Activated CD8-positive, alpha-beta memory T cell treated with anti-CD3 and anti-CD28 coated beads for 24 hours (primary cell): ENCODE results near the gene DCPS.
"Not testable (repeated sequence)": the region's sequence is repeated elsewhere in the genome, so short reads cannot be mapped to it uniquely, and the experiment has no call there.

Experiments
- DNase-seq: peaks from one replicate; pipeline ENCODE4 v3.0.0-alpha.2; 2020

DCPS gene

DNA sequence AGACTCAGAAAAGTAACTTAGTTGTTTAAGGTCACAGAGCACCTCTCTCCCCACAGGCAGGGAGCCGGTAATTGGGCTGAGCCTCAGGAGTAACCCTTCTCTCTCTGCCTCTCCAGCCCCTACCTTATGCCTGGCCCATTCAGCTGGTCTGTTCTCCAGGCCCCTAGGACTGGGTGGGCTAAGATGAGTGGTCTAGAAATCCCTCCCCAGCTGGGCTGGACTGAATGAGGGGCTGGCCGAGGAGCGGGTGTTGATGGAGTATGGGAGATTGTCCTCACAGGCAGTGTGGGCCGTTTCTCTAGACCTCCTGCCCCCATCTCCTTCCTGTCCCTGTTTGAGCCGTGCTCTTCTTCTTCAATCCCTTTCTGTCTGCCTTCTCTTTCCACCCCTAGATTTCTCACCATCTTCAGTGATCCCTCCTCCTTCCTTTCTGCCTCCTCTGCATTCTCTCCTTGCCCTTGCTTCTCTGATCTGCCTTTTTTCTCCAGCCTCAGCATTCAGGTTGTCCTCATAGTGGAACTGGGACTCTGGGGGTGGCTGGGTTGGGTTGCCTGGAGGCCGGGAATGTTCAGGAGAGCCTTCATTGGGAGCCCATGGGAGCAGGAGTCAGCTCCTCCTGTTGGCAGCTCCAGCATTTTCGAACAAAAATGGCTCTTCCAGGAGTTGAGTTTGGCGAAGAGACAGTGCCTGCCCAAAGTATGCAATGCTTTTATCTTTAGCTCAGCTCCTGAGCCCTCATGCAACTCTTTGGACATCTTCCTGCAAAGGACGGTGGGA is 59.2 kb downstream of the DCPS start:
- no peak for DNase-seq

DNA sequence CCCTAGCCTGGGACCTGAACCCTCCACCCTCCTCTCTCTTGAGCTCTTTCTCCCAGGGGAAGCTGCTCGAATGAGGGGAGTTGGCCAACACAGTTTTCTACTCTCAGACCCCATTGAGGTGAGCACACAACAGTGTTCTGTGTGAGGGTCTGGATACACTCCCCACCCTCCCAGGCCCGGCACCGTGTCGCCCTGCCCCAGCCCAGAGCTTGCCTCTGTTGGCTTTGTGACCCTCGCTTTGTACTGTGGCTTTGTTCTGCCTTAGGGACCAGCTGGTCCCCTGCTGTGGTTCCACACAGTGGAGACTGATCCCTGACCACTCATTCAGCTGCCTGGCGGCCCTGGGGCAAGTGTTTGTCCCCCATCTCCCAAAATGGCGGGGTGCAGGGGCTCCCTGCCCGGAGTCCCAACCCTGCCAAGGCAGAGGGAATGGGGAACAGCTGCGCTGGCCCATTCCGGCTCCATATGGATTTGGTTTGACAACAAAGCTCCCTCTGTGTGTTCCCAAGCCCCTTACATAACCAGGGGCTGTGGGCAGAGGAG is 59.9 kb downstream of the DCPS start:
- DNase-seq, result no peak

DNA sequence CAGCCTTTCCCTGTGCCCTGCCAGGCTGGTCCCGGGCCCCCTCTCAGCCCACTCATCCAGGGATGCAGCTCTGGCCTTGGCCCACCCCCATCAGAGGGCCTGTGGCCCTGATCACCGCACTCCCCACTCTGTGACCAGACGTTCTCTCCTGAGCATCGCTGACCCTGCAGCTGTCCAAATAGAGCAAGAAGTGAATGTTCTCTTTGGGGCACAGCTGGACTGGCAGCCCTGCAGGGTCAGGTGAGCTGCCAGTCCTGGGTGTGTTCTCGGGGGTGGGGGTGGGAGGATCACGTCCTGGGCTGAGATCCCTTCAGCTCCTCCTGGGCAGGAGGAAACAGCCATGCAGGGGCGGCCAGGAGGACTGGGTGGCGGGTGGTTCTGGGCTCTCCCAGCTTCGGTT is 60.9 kb downstream of the DCPS start:
- not testable (repeated sequence) for DNase-seq

DNA sequence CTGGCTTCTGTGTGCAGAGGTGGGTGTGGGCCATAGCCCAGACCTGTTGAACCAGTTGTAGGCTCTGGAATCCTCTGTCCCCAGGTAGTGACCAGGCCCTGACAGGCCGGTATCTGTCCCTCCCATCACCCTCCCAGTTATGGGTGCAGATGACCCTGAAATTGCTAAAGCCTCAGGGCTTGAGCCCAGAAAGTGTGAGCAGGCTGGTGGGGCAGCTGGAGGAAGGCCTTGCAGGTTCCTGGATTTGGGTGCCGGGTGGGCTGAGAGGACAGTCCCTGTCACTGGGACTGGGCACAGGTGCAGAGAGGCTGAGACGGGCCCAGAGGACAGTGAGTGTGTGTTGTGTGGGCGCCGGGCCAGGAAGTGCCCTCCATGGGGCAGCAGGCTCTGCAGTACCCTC is 61.6 kb downstream of the DCPS start:
- DNase-seq, result not testable (repeated sequence)

DNA sequence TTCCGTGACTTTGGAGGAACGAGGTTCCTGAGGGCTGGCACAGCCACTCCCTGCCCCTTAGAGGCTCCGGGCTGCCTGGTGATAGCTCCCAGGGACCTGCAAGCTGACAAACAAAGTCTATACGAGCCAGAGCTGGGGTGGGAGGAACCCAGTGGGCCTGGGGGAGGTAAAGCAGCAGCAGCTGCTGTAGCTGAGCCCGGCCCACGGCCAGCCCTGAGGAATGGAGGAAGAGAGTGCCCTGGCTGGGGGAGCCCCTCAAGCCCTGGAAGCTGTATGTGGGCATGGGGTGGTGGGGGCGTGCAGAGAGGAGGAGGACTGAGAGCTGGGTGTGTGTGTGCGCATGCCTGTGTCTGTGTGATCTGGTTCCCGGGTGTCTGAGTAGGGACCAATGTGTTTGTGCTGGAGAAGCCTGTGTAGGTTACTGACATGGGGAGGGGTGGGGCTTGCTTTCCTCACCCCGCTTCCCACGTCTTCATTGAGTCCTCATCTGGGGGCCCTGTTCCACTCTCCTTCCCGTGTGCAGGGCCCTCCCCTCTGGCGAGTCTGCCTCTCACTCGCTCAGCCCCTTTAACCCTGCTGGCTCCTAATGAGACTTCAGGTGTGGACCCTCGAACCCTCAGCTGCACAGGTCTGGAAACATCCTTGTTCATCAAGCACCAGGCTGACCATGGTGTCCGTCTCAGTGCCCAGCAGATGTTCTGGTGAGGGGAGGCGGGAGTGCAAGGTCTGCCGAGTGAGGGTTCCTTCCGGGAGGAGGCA is 62.4 kb downstream of the DCPS start:
- no peak for DNase-seq

DNA sequence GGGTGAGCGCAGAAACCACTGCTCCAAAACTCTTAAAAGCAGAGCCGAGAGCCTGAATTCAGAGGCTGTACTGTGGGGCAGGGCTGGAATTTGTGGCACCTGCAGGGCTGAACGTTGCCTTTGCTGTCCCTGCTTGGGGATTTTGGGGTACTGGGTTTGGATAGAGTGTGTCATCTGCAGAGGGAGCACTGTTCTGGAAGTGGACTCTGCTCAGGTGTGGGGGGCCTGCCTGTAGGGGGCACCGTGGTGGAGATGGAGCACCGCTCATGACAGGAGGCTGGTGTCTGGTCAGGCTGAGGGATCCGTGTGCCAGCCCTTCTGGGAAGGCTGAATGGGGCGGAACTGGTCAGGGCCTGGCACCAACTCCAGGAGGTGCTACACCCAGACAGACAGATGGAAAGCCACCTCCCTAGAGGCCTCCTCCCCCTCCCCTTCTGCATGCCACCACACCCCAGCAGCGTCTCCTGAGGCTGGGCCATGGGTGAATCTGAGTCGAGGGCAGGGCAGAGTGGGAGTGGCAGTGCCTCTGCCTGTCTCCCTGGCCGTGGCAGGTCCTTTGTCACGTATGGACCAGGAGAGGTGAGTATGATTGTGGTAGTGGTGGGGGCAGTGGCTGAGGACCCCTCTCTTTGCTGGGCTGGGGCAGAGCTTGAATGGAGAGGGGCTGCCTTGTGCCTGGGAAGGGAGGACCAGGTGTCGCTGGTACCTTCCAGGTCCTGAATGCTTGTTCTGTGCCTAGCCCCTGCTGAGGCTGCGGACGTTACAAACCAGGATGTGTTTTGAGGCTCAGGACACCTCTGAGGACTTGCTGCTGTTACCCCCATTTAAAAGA is 63.2 kb downstream of the DCPS start:
- DNase-seq, result not testable (repeated sequence)

DNA sequence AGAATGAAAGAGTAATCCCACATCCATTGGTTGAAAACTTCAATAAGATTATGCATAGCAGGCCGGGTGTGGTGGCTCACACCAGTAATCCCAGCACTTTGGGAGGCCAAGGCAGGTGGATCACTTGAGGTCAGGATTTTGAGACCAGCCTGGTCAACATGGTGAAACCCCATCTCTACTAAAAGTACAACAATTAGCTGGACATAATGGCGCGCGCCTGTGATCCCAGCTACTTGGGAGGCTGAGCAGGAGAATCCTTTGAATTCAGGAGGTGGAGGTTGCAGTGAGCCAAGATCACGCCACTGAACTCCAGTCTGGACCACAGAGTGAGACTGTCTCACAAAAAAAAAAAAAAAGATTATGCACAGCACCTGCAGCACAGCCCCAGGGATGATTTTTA is 63.9 kb downstream of the DCPS start:
- DNase-seq, result not testable (repeated sequence)

DNA sequence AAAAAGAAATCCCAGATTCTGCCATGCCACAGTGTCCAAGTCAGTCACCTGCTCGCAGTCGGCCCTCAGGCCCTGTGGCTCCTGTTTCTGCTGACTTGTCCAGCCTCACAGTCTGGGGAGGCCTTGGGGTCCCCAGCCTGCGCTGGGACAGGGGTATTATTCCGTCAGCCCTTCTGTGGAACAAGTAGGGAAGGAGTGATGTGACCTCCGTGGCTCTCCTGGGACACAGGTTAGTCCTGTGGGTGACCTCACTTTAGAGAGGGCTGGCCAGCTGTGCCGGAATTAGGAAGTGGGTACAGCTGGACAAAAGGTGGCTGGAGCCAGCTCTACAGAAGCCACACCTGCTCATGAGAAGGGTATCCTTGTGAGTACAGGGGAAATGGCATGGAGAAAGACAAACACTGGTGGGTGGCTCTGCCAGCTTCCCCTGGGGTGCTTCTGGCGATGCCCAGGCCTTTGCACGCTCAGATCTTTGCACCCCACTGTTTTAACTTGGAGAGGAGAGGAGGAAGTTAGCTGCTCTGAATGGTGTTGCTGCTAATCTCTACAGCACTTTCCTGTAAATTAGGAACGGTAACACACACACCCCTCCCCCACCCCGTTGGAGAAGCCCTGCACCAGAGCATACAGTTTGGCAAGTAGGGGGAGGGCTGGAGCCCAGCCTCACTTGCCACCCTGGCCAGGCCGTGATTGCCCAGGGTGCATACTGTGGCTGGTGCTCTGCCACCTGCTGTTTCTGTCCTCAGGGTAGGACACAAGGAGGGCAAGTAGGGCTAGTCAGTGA is 64.7 kb downstream of the DCPS start:
- DNase-seq, result not testable (repeated sequence)

DNA sequence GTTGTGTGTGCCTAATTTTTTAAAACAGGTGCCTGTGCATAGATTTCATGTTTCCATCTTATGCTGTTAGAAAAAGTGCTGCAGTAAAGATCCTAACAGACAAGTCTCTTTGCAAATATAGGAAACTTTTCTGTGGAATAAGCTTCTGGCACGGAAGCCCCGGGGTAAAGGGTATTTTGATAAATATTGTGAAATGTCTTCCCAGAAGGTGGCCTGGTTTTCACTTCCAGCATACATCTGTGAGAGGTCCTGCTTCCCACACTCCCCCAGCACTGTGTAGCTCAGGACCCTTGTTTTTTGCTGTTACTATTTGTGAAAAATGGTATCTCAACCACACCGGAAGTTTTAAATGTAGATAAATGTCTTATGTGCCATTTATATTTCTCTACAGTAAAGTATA is 66.2 kb downstream of the DCPS start:
- DNase-seq, result no peak

DNA sequence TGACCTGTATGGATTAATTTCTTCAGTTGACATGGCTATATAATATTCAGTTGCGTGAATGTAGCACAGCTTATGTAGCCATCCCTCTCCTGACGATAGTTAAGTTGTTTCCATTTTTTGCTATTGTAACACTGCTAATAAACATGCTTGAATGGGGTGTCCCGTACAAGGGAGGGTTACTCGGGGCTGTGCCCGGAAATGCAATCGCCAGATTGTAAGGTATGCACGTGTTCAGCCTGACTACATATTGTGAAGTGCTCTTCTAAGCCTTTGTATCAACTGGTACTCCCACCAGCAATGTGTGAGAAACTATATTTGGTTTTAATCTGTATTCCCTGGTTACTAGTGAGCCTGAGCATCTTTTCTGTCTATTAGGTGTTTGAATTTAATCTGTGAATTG is 67.7 kb downstream of the DCPS start:
- no peak for DNase-seq

DNA sequence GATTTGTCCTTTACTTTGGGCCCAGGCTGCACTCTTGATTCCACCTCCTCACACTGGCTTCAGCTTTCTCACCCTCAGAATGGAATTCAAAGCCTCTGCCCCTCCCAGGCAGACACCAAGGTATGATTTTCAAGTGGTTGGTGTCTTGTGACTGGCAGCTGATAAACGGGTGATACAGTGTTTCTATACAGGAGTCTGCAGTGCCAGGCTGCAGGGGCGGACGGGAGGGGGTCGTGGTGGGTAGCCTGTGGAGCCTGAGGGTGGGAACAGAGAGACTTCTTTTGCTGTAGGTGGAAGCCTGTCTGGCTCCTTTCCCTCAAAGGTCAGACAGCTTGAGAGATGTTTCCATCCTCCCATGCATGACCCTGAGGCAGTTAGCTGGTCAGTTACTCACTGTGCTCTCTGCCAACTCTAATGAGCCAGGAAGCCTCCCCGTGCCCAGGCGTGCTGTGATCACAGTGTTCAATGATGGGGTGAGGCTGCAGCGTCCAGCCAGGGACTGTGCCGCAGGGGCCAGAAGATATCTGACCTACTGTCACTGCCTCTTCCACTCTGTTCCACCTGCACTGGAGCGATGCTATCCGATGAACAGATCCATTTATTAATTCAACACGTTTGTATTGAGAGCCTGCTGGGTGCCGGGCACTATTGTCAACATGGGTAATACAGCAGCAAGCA is 69.7 kb downstream of the DCPS start:
- not testable (repeated sequence) for DNase-seq

DNA sequence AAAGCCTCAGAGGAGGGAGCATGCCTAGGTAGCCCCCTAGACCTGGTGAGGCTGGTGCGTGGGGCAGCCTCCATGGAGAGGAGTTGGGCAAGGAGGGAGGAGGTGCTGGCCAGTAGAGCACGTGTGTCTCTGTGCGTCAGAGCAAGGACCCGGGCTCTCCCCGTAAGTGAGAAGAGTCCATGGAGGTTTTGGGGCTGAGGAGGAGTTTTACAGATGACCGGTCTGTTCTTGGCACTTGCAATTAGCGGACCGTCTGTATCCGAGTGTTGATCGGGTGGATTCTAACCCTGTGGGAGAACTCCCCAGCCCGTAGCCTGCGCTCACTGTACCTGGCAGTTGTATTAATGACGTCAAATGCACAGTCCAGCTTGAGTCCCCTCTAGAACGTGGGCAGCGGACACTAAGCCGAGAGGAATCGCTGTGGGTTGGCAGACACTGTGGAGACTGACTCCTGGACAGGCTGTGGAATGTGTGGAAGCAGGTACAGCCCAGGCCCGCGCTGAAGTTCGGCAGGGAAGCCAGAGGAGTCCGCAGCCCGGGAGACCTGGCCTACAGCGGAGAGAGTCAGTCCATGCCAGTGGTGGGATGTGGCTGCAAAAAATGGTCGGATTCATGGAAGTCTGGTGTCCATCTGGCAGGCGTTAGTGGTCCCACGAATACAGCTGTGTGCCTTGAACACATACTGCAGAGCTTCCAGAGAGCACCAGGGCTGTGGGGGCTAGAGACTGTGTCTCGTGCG is 70.9 kb downstream of the DCPS start:
- DNase-seq, result not testable (repeated sequence)

DNA sequence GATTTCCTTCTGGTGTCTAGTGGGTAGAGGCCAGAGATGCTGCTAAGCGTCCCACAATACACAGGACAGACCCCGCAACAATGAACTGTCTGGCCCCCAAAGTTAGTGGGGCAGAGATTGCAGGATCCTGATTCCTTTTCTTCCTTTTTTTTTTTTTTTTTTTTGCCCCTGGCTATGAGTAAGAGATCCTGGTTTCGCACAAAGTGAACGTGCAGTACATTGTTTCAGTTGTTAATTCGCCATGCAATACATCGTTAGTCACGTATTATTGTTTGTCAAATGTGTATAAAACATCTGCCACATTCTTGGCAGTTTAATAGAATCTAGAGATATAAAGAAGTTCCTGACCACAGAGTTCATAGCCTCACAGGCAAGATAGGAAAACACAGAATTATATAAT is 71.9 kb downstream of the DCPS start:
- DNase-seq, result no peak

DNA sequence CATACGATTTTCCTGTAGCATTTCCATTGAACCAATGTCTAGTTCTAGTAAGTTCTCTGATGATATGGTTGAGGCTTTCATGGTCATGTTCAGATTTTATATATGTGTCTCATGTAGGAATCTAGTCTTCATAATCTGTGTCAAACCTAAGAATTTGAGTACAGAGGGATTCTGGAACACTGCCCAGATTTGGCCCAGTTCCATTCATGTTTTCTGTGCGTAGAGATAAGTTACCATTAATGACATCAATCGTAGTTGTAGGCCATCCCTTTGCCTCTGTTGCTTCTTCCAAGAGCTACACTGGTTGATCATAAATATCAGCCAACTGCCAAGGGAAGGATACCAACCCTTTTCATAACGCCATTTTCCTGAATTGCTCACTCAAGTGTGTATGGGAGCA is 74.9 kb downstream of the DCPS start:
- DNase-seq, result no peak

DNA sequence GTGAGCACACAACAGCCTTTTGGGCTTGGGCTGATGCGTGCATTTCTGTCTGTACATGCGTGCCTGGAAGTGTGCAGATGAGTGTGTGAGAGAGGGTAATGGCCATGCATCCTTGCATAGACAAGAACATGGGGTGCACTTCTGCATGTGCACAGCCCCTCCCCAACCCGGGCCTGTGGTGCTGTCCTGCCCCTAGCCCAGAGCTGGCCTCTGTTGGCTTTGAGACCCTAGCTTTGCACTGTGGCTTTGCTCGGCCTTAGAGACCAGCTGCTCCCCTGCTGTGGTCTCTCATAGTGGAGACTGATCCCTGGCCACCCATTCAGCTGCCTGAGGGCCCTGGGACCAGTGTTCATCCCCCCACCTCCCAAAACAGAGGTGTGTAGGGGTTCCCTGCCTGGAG is 77.0 kb downstream of the DCPS start:
- DNase-seq, result no peak

DNA sequence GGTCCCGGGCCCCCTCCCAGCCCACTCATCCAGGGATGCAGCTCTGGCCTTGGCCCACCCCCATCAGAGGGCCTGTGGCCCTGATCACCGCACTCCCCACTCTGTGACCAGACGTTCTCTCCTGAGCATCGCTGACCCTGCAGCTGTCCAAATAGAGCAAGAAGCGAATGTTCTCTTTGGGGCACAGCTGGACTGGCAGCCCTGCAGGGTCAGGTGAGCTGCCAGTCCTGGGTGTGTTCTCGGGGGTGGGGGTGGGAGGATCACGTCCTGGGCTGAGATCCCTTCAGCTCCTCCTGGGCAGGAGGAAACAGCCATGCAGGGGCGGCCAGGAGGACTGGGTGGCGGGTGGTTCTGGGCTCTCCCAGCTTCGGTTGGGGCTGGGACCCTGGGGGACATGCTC is 78.1 kb downstream of the DCPS start:
- DNase-seq, result not testable (repeated sequence)

DNA sequence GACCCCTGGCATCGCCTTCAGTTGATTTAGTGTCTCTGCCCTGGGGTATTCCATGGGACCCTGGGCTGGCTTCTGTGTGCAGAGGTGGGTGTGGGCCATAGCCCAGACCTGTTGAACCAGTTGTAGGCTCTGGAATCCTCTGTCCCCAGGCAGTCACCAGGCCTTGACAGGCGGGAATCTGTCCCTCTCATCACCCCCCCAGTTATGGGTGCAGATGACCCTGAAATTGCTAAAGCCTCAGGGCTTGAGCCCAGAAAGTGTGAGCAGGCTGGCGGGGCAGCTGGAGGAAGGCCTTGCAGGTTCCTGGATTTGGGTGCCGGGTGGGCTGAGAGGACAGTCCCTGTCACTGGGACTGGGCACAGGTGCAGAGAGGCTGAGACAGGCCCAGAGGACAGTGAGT is 78.8 kb downstream of the DCPS start:
- not testable (repeated sequence) for DNase-seq

DNA sequence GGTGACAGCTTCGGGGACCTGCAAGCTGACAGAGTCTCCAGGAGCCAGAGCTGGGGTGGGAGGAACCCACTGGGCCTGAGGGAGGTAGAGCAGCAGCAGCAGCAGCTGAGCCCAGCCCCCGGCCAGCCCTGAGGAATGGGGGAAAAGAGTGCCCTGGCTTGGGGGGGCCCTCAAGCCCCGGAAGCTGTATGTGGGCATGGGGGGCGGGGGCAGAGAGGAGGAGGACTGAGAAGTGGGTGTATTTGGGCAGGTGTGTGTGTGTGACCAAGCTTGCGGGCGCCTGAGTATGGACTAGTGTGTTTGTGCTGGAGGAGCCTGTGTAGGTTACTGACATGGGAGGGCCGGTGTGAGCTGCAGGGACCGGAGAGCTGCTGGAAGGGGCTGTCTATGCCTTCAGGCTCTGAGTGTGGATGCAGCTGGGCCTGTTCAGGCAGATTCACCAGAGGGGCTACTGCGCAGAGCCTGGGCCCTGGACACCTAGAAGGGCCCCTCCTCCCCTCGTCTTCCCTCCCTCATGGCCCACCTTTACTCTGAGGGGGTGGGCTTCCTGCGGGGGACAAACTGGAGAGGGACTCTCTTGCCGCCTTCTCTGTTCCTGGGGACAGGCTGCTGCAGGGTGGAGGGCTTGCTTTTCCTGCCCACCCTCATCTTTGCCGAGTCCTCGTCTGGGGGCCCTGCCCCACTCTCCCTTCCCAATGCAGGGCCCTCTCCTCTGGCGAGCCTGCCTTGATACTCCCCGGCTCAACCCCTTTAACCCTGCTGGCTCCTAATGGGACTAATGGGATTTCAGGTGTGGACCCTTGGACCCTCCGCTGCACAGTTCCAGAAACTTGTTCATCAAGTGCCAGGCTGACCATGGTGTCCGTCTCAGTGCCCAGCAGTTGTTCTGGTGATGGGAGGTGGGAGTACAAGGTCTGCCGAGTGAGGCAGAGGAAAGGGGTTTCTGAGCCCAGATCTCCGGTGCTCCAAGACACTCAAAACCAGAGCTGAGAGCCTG is 79.8 kb downstream of the DCPS start:
- DNase-seq, result no peak

DNA sequence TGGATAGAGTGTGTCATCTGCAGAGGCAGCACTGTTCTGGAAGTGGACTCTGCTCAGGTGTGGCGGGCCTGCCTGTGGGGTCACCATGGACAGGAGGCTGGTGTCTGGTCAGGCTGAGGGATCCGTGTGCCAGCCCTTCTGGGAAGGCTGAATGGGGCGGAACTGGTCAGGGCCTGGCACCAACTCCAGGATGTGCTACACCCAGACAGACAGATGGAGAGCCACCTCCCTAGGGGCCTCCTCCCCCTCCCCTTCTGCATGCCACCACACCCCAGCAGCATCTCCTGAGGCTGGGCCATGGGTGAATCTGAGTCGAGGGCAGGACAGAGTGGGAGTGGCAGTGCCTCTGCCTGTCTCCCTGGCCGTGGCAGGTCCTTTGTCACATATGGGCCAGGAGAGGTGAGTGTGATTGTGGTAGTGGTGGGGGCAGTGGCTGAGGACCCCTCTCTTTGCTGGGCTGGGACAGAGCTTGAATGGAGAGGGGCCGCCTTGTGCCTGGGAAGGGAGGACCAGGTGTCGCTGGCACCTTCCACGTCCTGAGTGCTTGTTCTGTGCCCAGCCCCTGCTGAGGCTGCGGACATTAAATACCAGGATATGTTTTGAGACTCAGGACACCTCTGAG is 80.7 kb downstream of the DCPS start:
- DNase-seq, result no peak
